ENCODE results near the gene HIVEP1.

DNA sequence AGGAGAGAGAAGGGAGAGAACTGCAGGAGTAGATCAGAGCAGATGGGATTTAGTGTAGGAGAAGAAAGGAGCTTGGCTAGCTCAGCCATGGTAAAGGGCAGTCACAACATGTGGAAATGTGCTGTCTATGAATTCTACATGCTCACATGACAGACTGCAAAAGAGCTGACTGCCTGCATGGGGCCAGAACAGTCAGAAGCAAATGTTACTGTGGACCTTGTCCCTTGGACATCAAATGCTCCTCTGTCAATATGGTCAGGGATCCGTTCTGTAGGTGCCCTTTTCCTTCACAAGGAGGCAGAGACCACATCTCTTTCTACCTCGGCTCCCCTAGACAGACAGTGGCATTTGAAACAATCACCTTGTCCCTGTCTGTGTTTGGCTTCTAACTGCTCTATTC is 46.6 kb upstream of the HIVEP1 start:
- TF ChIP-seq ZNF317 (CRISPR knock-in tag; IDR thresholded peaks at IDR 0.05; ENCODE audit: borderline replicate concordance, low read depth) (no peak), ZNF423 (CRISPR knock-in tag; IDR thresholded peaks at IDR 0.05) (no peak)
- TF ChIP-seq, protein P1, sequence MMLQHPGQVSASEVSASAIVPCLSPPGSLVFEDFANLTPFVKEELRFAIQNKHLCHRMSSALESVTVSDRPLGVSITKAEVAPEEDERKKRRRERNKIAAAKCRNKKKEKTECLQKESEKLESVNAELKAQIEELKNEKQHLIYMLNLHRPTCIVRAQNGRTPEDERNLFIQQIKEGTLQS (CRISPR knock-in tag; conservative IDR thresholded peaks at IDR 0.05) = no peak

All from WTC11 (cell line).